GM19372 (cell line): ENCODE data around the gene INCENP.
"Not testable (repeated sequence)": the region's sequence is repeated elsewhere in the genome, so short reads cannot be mapped to it uniquely, and the experiment has no call there.

Experiments
- ATAC-seq: cut with Tn5 transposase; IDR thresholded peaks from one replicate; pipeline ENCODE4 v1.9.1; 2021; ENCODE audit warnings: mild to moderate bottlenecking, low read depth, moderate library complexity; ENCODE audit not compliant: unreplicated experiment

Gene INCENP

DNA sequence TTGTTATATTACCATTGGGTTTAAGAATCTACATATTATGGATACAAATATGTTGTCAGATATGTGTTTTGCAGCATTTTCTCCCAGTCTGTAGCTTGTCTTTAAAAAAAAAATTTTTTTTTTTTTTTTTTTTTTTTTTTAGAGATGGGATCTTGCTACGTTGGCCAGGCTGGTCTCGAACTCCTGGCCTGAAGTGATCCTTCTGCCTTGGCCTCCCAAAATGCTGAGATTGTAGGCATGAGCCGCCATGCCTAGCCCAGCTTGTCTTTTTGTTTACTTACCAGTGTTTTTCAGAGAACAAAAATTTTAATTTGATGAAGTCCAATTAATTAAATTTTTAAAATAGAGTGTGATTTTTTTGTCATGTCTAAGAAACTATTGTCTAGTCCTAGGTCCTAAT is 29.8 kb downstream of the INCENP start:
- ATAC-seq = no peak

DNA sequence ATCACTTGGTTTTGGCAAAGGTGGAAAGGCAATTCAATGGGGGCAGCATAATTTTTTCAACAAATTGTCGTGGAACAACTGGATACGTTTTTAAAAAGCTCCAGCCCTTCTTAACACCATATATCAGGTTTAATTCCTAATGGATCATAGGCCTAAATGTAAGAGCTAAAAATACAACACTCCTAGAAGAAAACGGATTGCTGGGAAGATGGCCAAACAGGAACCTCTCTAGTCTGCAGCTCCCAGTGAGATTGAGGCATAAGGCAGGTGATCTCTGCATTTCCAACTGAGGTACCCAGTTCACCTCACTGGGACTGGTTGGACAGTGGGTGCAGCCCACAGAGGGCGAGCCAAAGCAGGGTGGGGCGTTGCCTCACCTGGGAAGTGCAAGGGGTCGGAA is 33.8 kb downstream of the INCENP start:
- ATAC-seq = no peak

DNA sequence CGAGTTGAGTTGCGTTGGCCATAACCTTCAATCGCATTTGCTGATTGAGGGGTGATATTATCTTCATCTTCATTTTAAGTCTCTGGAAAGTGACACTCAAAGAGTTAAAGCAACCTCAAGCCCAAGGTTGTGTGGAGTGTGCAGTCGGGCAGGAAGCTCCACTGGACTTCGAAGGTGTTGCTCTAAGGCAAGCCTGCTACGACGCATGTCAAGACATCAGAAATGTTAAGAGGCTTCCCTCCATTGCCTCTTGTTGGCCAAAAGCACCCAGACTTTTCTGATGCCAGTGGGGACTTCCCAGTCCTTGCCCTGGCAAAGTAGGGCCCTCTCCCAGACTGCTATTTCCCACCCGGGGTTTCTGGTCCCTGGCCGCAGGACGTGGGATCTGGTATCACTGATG is 42.6 kb downstream of the INCENP start:
- ATAC-seq = no peak

DNA sequence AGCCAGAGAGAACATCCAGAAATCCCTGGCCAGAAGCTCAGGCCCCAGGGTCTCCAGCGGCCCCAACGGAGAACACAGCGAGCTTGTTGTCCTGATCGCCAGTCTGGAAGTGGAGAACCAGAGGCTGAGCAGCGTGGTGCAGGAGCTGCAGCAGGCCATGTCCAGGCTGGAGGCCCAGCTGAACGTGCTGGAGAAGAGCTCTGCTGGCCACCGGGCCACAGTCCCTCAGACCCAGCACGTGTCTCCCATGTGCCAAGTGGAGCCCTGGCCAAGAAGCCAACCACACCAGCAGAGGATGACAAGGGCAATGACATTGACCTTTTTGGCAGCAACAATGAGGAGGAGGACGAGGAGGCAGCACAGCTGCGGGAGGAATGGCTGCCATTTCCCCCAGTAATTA is 45.6 kb downstream of the INCENP start:
- ATAC-seq = no peak

DNA sequence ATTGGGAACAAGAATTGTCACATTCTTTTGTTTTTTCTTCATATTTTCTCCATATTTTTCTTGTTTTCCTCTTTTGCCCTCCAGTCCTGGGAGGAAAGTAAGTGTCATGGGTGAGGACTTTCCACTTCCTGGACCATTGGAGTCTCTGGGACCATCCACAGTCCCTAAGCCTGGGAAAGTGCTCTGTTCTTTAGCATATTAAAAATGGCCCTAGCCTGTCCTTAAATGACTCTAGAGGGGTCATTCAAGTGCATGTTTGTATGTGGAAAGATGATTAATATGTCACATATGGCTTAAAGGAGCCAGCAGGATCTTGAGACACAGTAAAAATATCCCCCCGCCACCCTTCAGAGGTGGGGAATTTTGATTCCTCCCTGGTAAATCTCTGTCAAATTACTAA is 46.1 kb downstream of the INCENP start:
- no peak for ATAC-seq

DNA sequence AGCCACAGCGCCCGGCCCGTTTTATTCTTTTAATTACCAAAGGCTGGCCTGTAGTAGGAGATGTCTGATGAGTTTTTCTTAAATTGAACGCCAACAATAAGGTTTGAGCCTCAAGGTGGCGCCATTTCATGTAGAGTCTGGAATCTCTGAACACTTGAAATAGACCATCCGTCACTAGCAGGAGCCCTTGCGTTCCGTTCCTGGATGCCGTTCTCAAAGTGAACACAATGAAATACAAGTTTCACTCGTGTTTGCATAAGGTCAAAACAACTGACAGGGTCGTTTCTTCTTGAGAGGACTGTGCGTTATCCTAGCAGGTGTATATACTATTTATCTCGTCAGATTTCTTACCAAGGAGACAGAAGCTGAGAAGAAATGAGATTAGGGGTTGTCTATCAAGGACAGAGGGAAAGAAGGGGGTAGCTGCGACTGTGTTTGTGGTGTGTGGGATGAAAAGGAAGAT is 47.5 kb downstream of the INCENP start:
- no peak for ATAC-seq

DNA sequence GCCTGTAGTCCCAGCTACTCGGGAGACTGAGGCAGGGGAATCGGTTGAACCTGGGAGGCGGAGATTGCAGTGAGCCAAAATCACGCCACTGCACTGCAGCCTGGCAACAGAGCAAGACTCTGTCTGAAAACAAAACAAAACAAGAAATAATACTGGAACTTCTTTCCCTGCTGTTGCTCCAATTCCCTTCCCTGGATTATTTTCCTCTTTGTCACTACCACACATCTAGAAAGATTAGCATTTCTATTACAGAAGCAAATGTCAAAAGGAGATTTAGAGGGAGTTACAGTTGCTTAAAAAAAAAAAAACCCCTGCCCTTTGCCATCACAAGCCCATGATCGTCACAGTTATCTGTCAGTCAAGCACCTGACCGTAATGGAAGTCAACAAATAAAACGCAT is 48.5 kb downstream of the INCENP start:
- no peak for ATAC-seq

DNA sequence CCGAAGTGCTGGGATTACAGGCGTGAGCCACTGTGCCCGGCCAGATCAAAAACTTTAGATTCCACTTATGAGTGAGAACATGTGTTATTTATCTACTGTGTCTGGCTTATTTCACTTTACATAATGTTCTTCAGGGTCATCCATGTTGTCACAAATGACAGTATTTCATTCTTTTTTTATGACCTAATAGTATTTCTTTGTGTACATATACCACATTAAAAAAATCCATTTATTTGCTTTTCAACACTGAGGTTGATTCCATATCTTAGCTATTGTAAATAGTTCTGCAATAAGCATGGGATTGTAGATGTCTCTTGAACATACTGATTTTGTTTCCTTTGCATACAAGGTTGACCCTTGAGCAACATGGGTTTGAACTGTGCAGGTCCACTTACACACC is 53.0 kb downstream of the INCENP start:
- ATAC-seq = no peak

DNA sequence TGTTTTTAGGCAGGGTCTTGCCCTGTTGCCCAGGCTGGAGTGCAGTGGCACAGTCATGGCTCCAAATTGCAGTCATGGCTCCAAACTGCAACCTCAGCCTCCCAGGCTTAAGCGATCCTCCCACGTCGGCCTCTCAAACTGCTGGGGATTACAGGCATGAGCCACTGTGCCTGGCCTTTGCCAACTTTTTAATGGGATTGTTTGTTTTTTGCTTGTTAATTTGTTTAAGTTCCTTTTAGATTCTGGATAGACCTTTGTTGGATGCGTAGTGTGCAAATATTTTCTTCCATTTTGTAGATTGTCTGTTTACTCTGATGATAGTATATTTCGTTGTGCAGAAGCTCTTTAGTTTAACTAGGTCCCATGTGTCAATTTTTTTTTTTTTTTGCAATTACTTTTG is 56.2 kb downstream of the INCENP start:
- ATAC-seq = no peak

DNA sequence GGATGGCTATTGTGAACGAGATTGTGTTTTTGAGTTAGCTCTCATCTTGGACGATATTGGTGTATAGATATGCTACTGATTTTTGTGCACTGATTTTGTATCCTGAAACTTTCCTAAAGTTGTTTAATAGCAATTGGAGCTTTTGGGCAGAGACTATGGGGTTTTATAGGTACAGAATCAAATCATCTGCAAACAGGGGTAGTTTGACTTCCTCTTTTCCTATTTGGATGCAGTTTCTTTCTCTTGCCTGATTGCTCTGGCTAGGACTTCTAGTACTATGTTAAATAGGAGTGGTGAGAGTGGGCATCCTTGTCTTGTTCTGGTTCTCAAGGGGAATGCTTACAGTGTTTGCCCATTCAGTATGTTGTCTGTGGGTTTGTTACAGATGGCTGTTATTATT is 57.3 kb downstream of the INCENP start:
- ATAC-seq = no peak

DNA sequence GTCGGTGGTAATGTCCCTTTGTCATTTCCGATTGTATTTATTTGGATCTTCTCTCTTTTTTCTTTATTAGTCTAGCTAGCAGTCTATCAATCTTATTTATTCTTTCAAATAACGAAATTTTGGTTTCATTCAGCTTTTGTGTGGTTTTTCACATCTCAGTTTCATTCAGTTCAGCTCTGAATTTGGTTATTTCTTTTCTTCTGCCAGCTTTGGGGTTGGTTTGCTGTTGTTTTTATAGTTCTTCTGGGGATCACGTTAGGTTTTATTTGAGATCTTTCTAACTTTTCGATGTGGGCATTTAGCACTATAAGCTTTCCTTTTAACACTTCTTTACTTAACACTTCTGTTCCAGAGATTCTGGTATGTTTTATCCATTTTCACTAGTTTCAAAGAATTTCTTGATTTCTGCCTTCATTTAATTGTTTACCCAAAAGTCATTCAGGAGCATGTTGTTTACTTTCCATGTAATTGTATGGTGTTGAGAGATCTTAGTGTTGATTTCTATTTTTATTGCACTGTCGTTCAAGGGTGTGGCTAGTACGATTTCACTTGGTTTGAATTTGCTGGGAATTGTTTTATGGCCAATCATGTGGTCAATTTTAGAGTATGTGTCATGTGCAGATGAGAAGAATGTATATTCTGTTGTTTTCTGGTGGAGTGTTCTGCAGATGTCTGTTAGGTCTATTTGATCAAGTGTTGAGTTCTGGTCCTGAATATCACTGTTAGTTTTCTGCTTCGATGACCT is 58.5 kb downstream of the INCENP start:
- ATAC-seq = no peak

DNA sequence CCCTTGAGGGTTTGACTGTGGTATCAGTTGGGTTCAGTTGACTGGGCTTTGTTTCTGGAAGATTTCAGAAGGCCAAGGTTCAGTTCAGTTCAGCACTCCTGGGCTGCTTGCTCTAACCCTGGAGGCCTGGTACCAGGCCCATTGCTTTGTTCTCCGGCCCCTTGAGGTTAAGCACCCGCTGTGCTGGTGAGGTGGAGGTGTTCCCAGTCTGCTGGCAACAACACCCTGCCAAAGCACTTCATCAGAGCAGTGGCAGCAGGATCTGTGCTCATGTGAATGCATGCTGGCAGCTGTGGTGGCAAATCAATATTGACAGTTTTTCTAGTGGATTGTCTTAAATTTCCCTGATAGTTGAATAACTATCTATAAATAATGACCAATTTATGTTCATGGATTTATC is 62.4 kb downstream of the INCENP start:
- no peak for ATAC-seq

DNA sequence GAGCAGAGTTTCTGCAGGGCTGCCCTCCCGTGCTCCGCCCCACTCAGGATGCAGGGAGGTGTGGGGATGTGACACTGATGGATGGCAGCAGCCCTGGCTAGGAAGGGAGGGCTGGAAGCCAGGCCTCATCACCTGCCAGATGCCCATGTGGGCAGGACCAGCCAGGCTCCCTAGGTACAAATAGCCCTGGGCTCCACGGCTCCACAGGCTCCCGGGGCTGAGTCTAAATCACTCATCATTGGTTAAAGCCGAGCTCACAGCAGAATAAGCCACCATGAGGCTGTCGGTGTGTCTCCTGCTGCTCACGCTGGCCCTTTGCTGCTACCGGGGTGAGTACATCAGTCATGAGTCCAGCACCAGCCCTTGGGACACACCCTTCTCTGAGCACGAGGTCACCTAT is 66.2 kb downstream of the INCENP start, which contains the start of gene SCGB1D1:
Gene SCGB1D1, plus strand, starts transcription at position 206 of the 400 bp plus-strand sequence. Its CDS starts 69 bp downstream, at position 275.
- no peak for ATAC-seq

DNA sequence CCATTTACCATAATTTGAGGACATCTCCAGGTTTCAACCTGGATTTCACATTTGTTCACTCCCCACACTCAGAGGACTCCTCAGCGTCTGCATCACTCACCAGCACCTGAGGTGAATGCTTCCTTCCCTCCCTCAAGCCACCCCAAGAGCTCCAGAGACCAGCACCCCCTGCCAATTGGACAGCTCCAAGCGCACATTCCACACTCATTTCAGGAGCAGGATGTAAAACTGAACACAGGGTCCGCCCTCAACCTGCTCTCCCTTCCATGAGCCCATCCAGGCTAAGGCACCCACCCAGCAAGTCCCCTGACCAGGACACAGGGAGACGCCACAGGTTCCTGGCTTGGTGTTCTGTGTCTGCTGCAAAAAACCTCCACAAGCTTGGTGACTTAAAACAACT is 70.1 kb downstream of the INCENP start:
- no peak for ATAC-seq

DNA sequence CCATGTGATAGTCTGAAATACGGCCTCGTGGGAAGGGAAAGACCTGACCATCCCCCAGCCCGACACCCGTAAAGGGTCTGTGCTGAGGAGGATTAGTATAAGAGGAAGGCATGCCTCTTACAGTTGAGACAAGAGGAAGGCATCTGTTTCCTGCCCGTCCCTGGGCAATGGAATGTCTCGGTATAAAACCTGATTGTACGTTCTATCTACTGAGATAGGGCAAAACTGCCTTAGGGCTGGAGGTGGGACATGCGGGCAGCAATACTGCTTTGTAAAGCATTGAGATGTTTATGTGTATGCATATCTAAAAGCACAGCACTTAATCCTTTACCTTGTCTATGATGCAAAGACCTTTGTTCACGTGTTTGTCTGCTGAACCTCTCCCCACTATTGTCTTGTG is 71.2 kb downstream of the INCENP start:
- ATAC-seq = not testable (repeated sequence)

DNA sequence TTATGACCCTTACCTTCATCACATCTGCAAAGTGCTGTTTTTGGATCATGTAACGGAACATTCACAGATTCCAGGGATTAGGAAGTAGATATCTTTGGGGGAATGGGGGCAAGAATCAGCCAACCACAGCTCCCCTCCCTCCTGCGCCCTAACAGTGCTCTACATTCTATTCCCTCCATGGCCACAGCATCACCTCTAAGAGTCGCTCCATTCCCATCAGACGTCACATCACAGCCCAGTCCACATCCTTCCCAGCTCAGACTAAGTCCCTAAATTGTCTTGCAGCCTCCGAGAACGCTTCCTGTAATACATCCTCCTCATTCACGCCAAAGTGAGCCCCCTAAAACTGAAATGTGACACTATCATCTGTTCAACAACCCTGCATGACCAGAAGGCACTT is 72.1 kb downstream of the INCENP start:
- ATAC-seq = no peak

DNA sequence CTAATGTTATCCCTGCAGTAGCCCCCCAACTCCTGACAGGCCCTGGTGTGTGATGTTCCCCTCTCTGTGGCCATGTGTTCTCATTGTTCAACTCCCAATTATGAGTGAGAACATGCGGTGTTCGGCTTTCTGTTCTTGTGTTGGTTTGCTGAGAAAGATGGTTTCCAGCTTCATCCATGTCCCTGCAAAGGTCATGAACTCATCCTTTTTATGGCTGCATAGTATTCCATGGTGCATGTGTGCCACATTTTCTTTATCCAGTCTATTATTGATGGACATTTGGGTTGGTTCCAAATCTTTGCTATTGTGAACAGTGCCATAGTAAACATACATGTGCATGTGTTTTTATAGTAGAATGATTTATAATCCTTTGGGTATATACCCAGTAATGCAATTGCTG is 73.6 kb downstream of the INCENP start:
- ATAC-seq = not testable (repeated sequence)

DNA sequence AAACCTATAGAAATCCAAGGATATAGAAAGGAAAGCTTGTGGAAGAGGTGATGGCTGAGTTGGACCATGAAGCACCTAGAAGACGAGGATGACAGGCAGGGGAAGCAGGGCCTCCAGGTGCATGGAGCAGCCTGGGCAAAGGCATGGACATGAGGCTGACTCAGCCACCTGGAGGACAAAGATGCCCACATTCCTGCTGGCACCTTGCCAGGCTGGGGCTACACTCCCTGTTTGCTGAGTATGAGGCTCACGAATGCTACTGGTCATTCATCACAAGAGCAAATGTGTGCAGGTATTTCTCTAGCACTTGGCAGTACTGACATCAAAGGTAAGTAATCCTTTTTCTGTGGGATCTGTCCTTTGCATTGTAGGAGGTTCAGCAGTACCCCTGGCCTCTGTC is 77.6 kb downstream of the INCENP start:
- ATAC-seq = no peak
